Naive B cell (primary cell): ENCODE measurements around the gene CSMD2. TPM values are rescaled to one million over a fixed set of nuclear protein-coding genes. Genes with fewer than 3 reads are reported as not detected.

ENCODE experiments used
- ATAC-seq, 2 donors: fragments of 150-1000 bp; cut with Tn5 transposase; 2 replicates each; pipeline ENCODE4 v1.10.0; 2021; ENCODE audit warnings: low read depth in 2 of 2, mild to moderate bottlenecking in 2 of 2, moderate library complexity in 2 of 2
- DNase-seq: peaks from one replicate; pipeline ENCODE4 v3.0.0; 2022
- H3K27ac Mint-ChIP-seq, 6 donors: one replicate each; pipeline ENCODE4 v1.8.0; 2020 to 2022; ENCODE audit warnings: mild to moderate bottlenecking in 6 of 6, mixed read lengths in 6 of 6, moderate library complexity in 5 of 6, inconsistent platforms in 2 of 6
- H3K27me3 Mint-ChIP-seq, 3 donors: one replicate each; pipeline ENCODE4 v1.8.0; 2021 to 2022; ENCODE audit warnings: mixed read lengths in 3 of 3, mild to moderate bottlenecking in 1 of 3
- H3K36me3 Mint-ChIP-seq, 2 donors: one replicate each; pipeline ENCODE4 v1.8.0; 2020 to 2022; ENCODE audit warnings: mixed read lengths in 2 of 2, inconsistent platforms in 1 of 2, mild to moderate bottlenecking in 1 of 2
- H3K4me1 Mint-ChIP-seq, 3 donors: one replicate each; pipeline ENCODE4 v1.8.0; 2020 to 2022; ENCODE audit warnings: mixed read lengths in 3 of 3, inconsistent platforms in 1 of 3, mild to moderate bottlenecking in 1 of 3, moderate library complexity in 1 of 3
- H3K4me3 Mint-ChIP-seq, 8 donors: one replicate each; pipeline ENCODE4 v1.8.0; 2020 to 2022; ENCODE audit warnings: mild to moderate bottlenecking in 8 of 8, mixed read lengths in 8 of 8, moderate library complexity in 8 of 8, inconsistent platforms in 2 of 8
- H3K9me3 Mint-ChIP-seq, 7 donors: one replicate each; pipeline ENCODE4 v1.8.0; 2020 to 2022; ENCODE audit warnings: mixed read lengths in 7 of 7, mild to moderate bottlenecking in 5 of 7, inconsistent platforms in 2 of 7, moderate library complexity in 1 of 7
- polyA plus RNA-seq, 6 donors: library from polyadenylated mRNA; unstranded; fragments of 300-500 nt; fragmentation: Illumina TruSeq; gene quantifications; one replicate each; pipeline ENCODE4 v1.2.3, GENCODE V29; 2021; ENCODE audit warnings: low read depth in 6 of 6

CSMD2 gene
- polyA plus RNA-seq, 6 donors from 2014 or later: not detected

GRCh38 chr1:33902486-33903209, 262.4 kb downstream of the CSMD2 start:
- Mint-ChIP-seq H3K27ac (no peak overlapping the region), H3K27me3 (peaks cover 12 to 17% (median 15%) of the 10 kb centered on the region in 3 donors), H3K36me3 (peaks cover 0 to 9% of the 10 kb centered on the region in 2 donors), H3K4me1 (no peaks in the 10 kb centered on the region), H3K9me3 (peaks cover 0 to 16% (median 3%) of the 10 kb centered on the region in 7 donors), H3K4me3 (no peak overlapping the region)
- ATAC-seq (no peak), DNase-seq (no peak)

DNA sequence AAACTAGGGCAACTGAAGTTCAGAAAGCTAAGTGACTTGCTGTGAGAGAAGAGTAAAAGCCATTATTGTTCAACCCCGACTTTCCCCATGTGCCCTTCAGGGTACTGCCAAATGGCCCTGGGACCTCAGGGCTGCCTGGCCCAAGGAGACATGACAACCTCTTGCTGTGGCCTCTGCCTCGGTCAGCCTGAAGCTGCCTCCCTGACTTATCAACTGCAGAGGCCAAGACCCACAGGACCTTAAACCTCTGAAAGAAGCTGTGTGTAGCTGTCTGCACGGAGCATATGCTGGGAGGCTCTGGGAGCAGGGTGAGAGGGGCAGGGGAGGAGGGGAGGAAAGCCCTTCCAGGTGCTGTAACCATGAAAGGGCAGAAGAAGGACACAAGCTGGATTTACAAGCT, 265.3 kb downstream of the CSMD2 start:
- H3K9me3 Mint-ChIP-seq: peaks cover 0 to 4% (median 2%) of the 10 kb centered on the region in 7 donors

GRCh38 chr1:33898881-33899280, 266.1 kb downstream of the CSMD2 start:
- no peaks in the 10 kb centered on the region for H3K4me1 Mint-ChIP-seq
- no peak for ATAC-seq
- no peaks in the 10 kb centered on the region for H3K36me3 Mint-ChIP-seq
- no peak overlapping the region for H3K4me3 Mint-ChIP-seq
- no peak overlapping the region for H3K27ac Mint-ChIP-seq
- peaks cover 0 to 4% (median 2%) of the 10 kb centered on the region in 7 donors for H3K9me3 Mint-ChIP-seq
- DNase-seq: no peak
- peaks cover 6 to 19% (median 12%) of the 10 kb centered on the region in 3 donors for H3K27me3 Mint-ChIP-seq

More for the DNA sequence above, 265.3 kb downstream of the CSMD2 start:
- no peak overlapping the region for H3K4me3 Mint-ChIP-seq
- H3K27me3 Mint-ChIP-seq: peaks cover 6 to 18% (median 12%) of the 10 kb centered on the region in 3 donors
- no peak for DNase-seq
- no peaks in the 10 kb centered on the region for H3K36me3 Mint-ChIP-seq
- ATAC-seq: no peak
- H3K4me1 Mint-ChIP-seq: no peaks in the 10 kb centered on the region
- H3K27ac Mint-ChIP-seq: no peak overlapping the region

- Mint-ChIP-seq H3K4me1 (no peaks in the 10 kb centered on the region), H3K27ac (no peak overlapping the region), H3K4me3 (no peak overlapping the region), H3K27me3 (peaks cover 6 to 19% (median 8%) of the 10 kb centered on the region in 3 donors), H3K36me3 (no peaks in the 10 kb centered on the region), H3K9me3 (peaks cover 0 to 4% (median 0%) of the 10 kb centered on the region in 7 donors)
- DNase-seq: no peak
- no peak for ATAC-seq
Measured at GRCh38 chr1:33898406-33898805, 266.6 kb downstream of the CSMD2 start.

DNA sequence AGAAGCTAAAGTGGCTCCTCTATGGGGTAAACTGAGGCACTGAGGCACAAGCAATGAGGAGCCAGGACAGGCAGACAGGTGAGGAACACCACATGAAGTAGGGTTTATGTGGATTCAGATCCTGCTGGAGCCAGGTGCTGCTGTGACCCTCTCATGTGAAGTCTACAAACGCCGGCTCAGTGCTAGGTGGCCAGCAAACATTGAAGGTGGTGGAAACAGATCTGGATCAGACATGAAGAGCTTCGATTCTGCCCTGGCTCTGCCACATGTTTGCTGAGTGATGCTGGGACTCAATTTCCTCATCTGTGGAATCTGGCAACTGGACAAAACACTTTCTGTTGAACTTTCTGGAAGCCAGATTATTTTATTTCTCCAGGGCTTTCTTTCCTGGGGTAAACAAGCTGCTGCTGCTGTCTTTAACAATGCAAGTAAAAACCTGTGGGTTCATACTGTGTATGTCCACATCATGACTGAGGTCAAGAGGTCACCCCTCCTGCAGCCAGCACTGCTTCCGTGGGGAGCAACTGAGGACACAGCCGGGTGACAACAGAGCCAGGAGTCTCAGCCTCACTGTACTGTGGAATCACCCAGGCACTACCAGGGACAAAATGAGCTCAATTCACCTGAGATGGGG, 267.8 kb downstream of the CSMD2 start:
- H3K27ac Mint-ChIP-seq: no peak overlapping the region
- H3K4me1 Mint-ChIP-seq: no peaks in the 10 kb centered on the region
- H3K27me3 Mint-ChIP-seq: peaks cover 6 to 19% (median 12%) of the 10 kb centered on the region in 3 donors
- no peak for ATAC-seq
- no peak overlapping the region for H3K4me3 Mint-ChIP-seq
- H3K9me3 Mint-ChIP-seq: peaks cover 0 to 4% (median 0%) of the 10 kb centered on the region in 7 donors
- no peak for DNase-seq
- H3K36me3 Mint-ChIP-seq: no peaks in the 10 kb centered on the region

GRCh38 chr1:33895976-33896375, 269.1 kb downstream of the CSMD2 start:
- H3K4me1 Mint-ChIP-seq: no peaks in the 10 kb centered on the region
- no peak for DNase-seq
- peaks cover 6 to 19% (median 12%) of the 10 kb centered on the region in 3 donors for H3K27me3 Mint-ChIP-seq
- H3K27ac Mint-ChIP-seq: no peak overlapping the region
- no peak overlapping the region for H3K4me3 Mint-ChIP-seq
- peaks cover 0 to 4% (median under 1%) of the 10 kb centered on the region in 7 donors for H3K9me3 Mint-ChIP-seq
- no peak for ATAC-seq
- H3K36me3 Mint-ChIP-seq: no peaks in the 10 kb centered on the region

- DNase-seq: no peak
- Mint-ChIP-seq H3K36me3 (no peaks in the 10 kb centered on the region), H3K4me1 (no peaks in the 10 kb centered on the region), H3K27ac (peak overlapping the region in 1 of 6 donors; percentile 69), H3K4me3 (no peak overlapping the region), H3K27me3 (peaks cover 6 to 19% (median 8%) of the 10 kb centered on the region in 3 donors), H3K9me3 (peaks cover 0 to 5% (median 3%) of the 10 kb centered on the region in 7 donors)
- no peak for ATAC-seq
Measured at GRCh38 chr1:33895396-33895795, 269.6 kb downstream of the CSMD2 start.

DNA sequence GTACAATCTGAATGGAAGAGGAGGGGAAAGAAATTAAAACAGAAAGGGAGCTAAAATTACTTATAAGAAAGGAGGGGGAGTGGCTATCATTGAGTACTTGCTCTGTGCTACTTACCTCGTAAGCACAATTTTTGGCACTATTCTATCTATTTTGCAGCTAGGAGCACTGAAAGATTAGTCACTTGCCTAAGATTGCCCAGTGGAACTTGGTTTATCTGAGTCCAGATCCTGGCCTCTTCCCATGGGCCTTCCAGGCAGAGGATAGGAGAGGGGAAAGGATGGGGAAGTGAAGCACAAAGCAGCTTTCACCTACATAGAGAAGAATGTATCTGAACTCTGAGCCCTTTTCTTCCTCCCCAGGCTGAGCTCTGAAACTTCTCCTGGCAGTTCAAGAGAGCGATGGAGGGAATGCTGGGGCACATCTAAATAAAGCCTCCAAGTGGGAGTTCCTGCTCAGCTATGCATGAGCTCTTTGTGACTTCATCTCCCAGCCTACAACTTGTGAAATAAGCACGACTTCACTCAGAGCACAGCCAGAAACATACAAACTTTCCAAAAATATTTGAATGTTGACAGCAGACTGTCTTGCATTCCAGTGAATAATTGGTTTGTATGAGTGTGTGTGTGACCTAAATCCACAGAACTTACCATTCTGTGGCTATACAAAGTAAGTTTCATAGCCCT, 271.7 kb downstream of the CSMD2 start:
- Mint-ChIP-seq H3K4me1 (no peaks in the 10 kb centered on the region), H3K9me3 (peaks cover 0 to 8% (median 4%) of the 10 kb centered on the region in 7 donors), H3K36me3 (no peaks in the 10 kb centered on the region), H3K27ac (no peak overlapping the region), H3K4me3 (no peak overlapping the region), H3K27me3 (peaks cover 5 to 19% (median 6%) of the 10 kb centered on the region in 3 donors)
- ATAC-seq (no peak), DNase-seq (no peak)

DNA sequence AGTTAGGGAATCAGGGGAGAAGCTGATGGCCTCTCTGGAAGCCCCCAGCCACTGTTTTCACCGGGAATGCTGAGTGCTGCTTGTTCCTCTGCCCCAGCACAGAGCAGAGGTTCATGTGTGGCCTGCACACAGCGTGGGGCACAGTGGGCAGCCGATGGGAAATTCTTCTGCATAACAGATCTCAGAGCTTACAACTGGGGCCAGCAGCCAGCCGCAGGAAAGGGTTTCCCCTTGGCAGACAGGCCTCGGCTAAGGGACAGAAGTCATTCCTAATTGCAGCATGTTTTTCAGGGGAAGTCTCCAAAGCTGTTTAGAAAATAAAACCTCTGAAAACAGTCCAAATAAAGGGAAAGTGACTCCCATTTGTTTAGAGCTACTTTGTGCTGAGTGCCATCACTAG, 278.5 kb downstream of the CSMD2 start:
- H3K4me3 Mint-ChIP-seq: no peak overlapping the region
- H3K4me1 Mint-ChIP-seq: no peaks in the 10 kb centered on the region

DNA sequence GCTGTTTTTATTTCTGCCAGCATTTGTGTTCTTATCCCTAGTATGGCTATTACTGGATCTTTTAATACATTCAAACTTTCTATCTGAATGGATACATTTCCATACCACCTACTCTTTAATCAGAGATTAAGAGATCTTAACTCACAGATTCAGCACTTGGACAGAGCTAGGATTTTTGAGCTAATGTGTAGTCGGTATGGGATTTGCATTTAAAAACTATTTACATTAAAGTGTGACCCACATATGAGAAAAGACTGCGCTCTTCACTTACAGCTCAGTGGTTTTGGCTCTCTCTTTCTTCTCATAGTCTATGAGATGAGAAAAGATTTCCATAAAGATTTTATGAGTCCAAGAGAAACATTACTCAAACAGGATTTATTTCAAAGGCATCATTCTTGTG, 284.7 kb downstream of the CSMD2 start:
- ATAC-seq (no peak), DNase-seq (no peak)
- H3K27me3 Mint-ChIP-seq: peaks cover 24 to 30% (median 26%) of the 10 kb centered on the region in 3 donors
- no peaks in the 10 kb centered on the region for H3K36me3 Mint-ChIP-seq
- no peak overlapping the region for H3K27ac Mint-ChIP-seq
- no peaks in the 10 kb centered on the region for H3K4me1 Mint-ChIP-seq
- H3K4me3 Mint-ChIP-seq: no peak overlapping the region
- peaks cover 0 to 2% (median 0%) of the 10 kb centered on the region in 7 donors for H3K9me3 Mint-ChIP-seq

More for the DNA sequence above, 278.5 kb downstream of the CSMD2 start:
- no peak for ATAC-seq
- no peak for DNase-seq
- H3K9me3 Mint-ChIP-seq: peaks cover 0 to 6% (median 2%) of the 10 kb centered on the region in 7 donors
- no peak overlapping the region for H3K27ac Mint-ChIP-seq
- H3K36me3 Mint-ChIP-seq: no peaks in the 10 kb centered on the region
- H3K27me3 Mint-ChIP-seq: peaks cover 9 to 24% (median 20%) of the 10 kb centered on the region in 3 donors

DNA sequence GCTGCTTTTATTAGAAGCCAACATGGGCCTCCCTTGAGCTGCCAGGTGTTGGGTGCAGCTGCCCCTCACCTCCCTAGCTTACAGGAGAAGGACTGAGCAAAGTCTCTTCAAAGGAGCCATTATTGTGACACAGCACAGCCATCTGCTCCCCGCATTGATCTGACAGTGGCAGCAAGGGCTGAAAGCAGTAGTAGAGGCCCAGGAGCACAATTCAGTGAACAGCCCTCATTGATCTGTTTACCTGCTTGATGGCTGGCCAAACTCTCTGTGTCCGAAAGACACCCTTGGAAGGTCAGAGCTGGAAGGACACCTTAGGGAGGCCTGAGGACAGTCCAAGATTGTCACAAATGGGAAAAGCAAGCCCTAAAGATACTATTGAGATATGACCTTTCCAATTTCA, 286.6 kb downstream of the CSMD2 start:
- H3K4me1 Mint-ChIP-seq: no peaks in the 10 kb centered on the region
- ATAC-seq (no peak), DNase-seq (no peak)
- H3K9me3 Mint-ChIP-seq: peaks cover 0 to 5% (median 0%) of the 10 kb centered on the region in 7 donors
- no peaks in the 10 kb centered on the region for H3K36me3 Mint-ChIP-seq
- H3K4me3 Mint-ChIP-seq: no peak overlapping the region
- no peak overlapping the region for H3K27ac Mint-ChIP-seq
- H3K27me3 Mint-ChIP-seq: peaks cover 19 to 34% (median 25%) of the 10 kb centered on the region in 3 donors

GRCh38 chr1:33876970-33877650, 287.9 kb downstream of the CSMD2 start:
- no peaks in the 10 kb centered on the region for H3K4me1 Mint-ChIP-seq
- H3K4me3 Mint-ChIP-seq: no peak overlapping the region
- no peaks in the 10 kb centered on the region for H3K36me3 Mint-ChIP-seq
- H3K9me3 Mint-ChIP-seq: peaks cover 0 to 5% (median 0%) of the 10 kb centered on the region in 7 donors
- H3K27ac Mint-ChIP-seq: no peak overlapping the region
- ATAC-seq (no peak), DNase-seq (no peak)
- peaks cover 19 to 34% (median 19%) of the 10 kb centered on the region in 3 donors for H3K27me3 Mint-ChIP-seq

- H3K27ac Mint-ChIP-seq: no peak overlapping the region
- no peak overlapping the region for H3K4me3 Mint-ChIP-seq
- no peaks in the 10 kb centered on the region for H3K4me1 Mint-ChIP-seq
- DNase-seq (no peak), ATAC-seq (no peak)
- peaks cover 0 to 5% (median 0%) of the 10 kb centered on the region in 7 donors for H3K9me3 Mint-ChIP-seq
- no peaks in the 10 kb centered on the region for H3K36me3 Mint-ChIP-seq
- peaks cover 19 to 31% (median 19%) of the 10 kb centered on the region in 3 donors for H3K27me3 Mint-ChIP-seq
Measured at GRCh38 chr1:33875862-33876261, 289.2 kb downstream of the CSMD2 start.
